ENCODE data around the gene IQCC.
A peak's percentile ranks its signal among the peaks of the same experiment; 100 is the strongest.

Gene IQCC

GRCh38 chr1:32195972-32196823 is 9.3 kb upstream of the IQCC start:
- DNase-seq = peak; percentile 19

- no peak for DNase-seq
Observed at GRCh38 chr1:32197074-32197473, 8.4 kb upstream of the IQCC start.

- DNase-seq = no peak
Observed at GRCh38 chr1:32197837-32198236, 7.6 kb upstream of the IQCC start.

GRCh38 chr1:32198237-32199042 is 7.0 kb upstream of the IQCC start:
- DNase-seq = no peak

GRCh38 chr1:32199043-32199716 is 6.3 kb upstream of the IQCC start:
- DNase-seq = no peak

- no peak for DNase-seq
Observed at GRCh38 chr1:32199717-32200072, 5.8 kb upstream of the IQCC start.

- peak; percentile 68 for DNase-seq
Observed at GRCh38 chr1:32200226-32201010, 5.1 kb upstream of the IQCC start, which contains the start of gene CCDC28B. Gene CCDC28B (plus strand): TSS chr1:32200595. CDS start chr1:32201936, 1,341 bp downstream.

- peak; percentile 95 for DNase-seq
Observed at GRCh38 chr1:32201011-32201855, 4.2 kb upstream of the IQCC start.

- no peak for DNase-seq
Observed at GRCh38 chr1:32204943-32205361, 519 bp upstream of the IQCC start.

GRCh38 chr1:32208469-32208868 is 3.0 kb downstream of the IQCC start:
- DNase-seq = no peak

- peak; percentile 72 for DNase-seq
Observed at GRCh38 chr1:32208891-32209328, 3.4 kb downstream of the IQCC start, which contains the start of gene DCDC2B. Gene DCDC2B (plus strand): TSS chr1:32209089. CDS start chr1:32209094, 5 bp downstream.

- peak; percentile 85 for DNase-seq
Observed at GRCh38 chr1:32215629-32216480, 10.4 kb downstream of the IQCC start.

GRCh38 chr1:32216566-32216965 is 11.1 kb downstream of the IQCC start:
- no peak for DNase-seq

- DNase-seq = no peak
Observed at GRCh38 chr1:32219022-32219421, 13.6 kb downstream of the IQCC start.

- DNase-seq = no peak
Observed at GRCh38 chr1:32220746-32221580, 15.5 kb downstream of the IQCC start.

GRCh38 chr1:32221581-32221979 is 16.1 kb downstream of the IQCC start:
- no peak for DNase-seq

- peak; percentile 97 for DNase-seq
Observed at GRCh38 chr1:32221980-32222755, 16.7 kb downstream of the IQCC start, which contains the start of the genes EIF3I and TMEM234. Gene EIF3I (plus strand): TSS chr1:32222407. CDS start chr1:32222442, 35 bp downstream. Gene TMEM234 (minus strand): TSS chr1:32222353. CDS start chr1:32222322, 31 bp downstream.

GRCh38 chr1:32223683-32224082 is 18.2 kb downstream of the IQCC start:
- DNase-seq = no peak
